A549 (cell line): ENCODE results near the gene KRT81. TPM values are rescaled to one million over a fixed set of nuclear protein-coding genes. Genes with fewer than 3 reads are reported as not detected.

Experiments
- ATAC-seq, 2 experiments: fragments of 200-7000 bp in 1 of 2; fragments of >200 bp in 1 of 2; cut with Nextera tagmentation in 1 of 2; cut with Tn5 transposase in 1 of 2; 3 replicates each; pipeline versions ENCODE4 v1.8.0 to v1.9.1; 2018 to 2020; ENCODE audit warnings: mild to moderate bottlenecking in 1 of 2, moderate library complexity in 1 of 2
- CTCF ChIA-PET: fragments of 300-600 bp; sonication (Branson Sonifier 250); formaldehyde crosslinking; extraction: SDS; loops from one replicate; lab custom pipeline; 2021; ENCODE audit warnings: antibody characterized with exemption, inconsistent platforms; lab: Yijun Ruan, JAX
- POLR2A ChIA-PET: fragments of 350-600 bp; formaldehyde crosslinking; extraction: SDS; loops from one replicate; lab custom pipeline; 2021; ENCODE audit warnings: antibody characterized with exemption, inconsistent platforms; lab: Yijun Ruan, JAX
- DNase-seq, 2 experiments: peaks; one replicate each; pipeline versions ENCODE4 v3.0.0 to v3.0.0-alpha.2; 2011 to 2016; ENCODE audit warnings: low read depth in 1 of 2, low spot score in 1 of 2
- FAIRE-seq: peaks from 2 replicates; lab custom pipeline; 2011; peaks lifted over from hg19 to GRCh38; lab: Jason Lieb, UNC
- H3K27ac ChIP-seq, 2 experiments: fragments of >200 bp; sonication (Bioruptor Twin); formaldehyde crosslinking; 3 replicates each; pipeline ENCODE4 v1.5.1; 2016 to 2017
- H3K4me1 ChIP-seq: fragments of >200 bp; sonication (Bioruptor Twin); formaldehyde crosslinking; 3 replicates; pipeline ENCODE4 v1.6.1; 2016
- H3K4me2 ChIP-seq: fragments of >200 bp; sonication (Bioruptor Twin); formaldehyde crosslinking; 3 replicates; pipeline ENCODE4 v1.6.1; 2016
- H3K4me3 ChIP-seq: fragments of >200 bp; sonication (Bioruptor Twin); formaldehyde crosslinking; 3 replicates; pipeline ENCODE4 v1.5.1; 2016
- H3K9me3 ChIP-seq: fragments of >200 bp; sonication (Bioruptor Twin); formaldehyde crosslinking; 3 replicates; pipeline ENCODE4 v1.6.1; 2016
- CBX8 ChIP-seq: fragments of 200-600 bp; sonication (generic); IDR thresholded peaks from 2 replicates; pipeline ENCODE4 v1.6.1; 2016
- CHD2 ChIP-seq: fragments of 150-350 bp; IDR thresholded peaks from 2 replicates; pipeline ENCODE4 v1.6.1; 2014; ENCODE audit warnings: low read length; ENCODE audit not compliant: partially characterized antibody
- EHF ChIP-seq: fragments of 250-450 bp; sonication (Bioruptor Pico); IDR thresholded peaks from 2 replicates; pipeline ENCODE4 v1.5.0; 2020; ENCODE audit warnings: mild to moderate bottlenecking
- FOSB ChIP-seq: fragments of 250-450 bp; sonication (Bioruptor Pico); IDR thresholded peaks from 2 replicates; pipeline ENCODE4 v1.5.0; 2020; ENCODE audit warnings: mild to moderate bottlenecking, moderate library complexity
- FOSL2 ChIP-seq, 2 experiments: fragments of 450-650 bp in 1 of 2; fragments of >200 bp in 1 of 2; sonication (Bioruptor Twin) in 1 of 2; formaldehyde crosslinking; IDR thresholded peaks; 2 replicates each; pipeline versions ENCODE4 v1.5.0 to v1.6.1; 2016 to 2020; ENCODE audit warnings: mild to moderate bottlenecking in 1 of 2, moderate library complexity in 1 of 2
- FOXS1 ChIP-seq: fragments of 250-450 bp; sonication (Bioruptor Pico); IDR thresholded peaks from 2 replicates; pipeline ENCODE4 v1.5.0; 2020; ENCODE audit warnings: mild to moderate bottlenecking, moderate library complexity
- HEYL ChIP-seq: fragments of 250-450 bp; sonication (Bioruptor Pico); IDR thresholded peaks from 2 replicates; pipeline ENCODE4 v1.8.0; 2021; ENCODE audit warnings: mild to moderate bottlenecking, moderate library complexity
- HOXA7 ChIP-seq: fragments of 250-450 bp; sonication (Bioruptor Pico); IDR thresholded peaks from 2 replicates; pipeline ENCODE4 v1.5.0; 2020; ENCODE audit warnings: mild to moderate bottlenecking, moderate library complexity
- HOXB13 ChIP-seq: fragments of 250-450 bp; sonication (Bioruptor Pico); IDR thresholded peaks from 2 replicates; pipeline ENCODE4 v1.5.0; 2020; ENCODE audit warnings: low read depth, mild to moderate bottlenecking, moderate library complexity
- HOXB5 ChIP-seq: fragments of 250-450 bp; sonication (Bioruptor Pico); IDR thresholded peaks from 2 replicates; pipeline ENCODE4 v1.5.0; 2020; ENCODE audit warnings: mild to moderate bottlenecking, moderate library complexity
- JUN ChIP-seq, 2 experiments: fragments of >200 bp; sonication (Bioruptor Twin); formaldehyde crosslinking; IDR thresholded peaks; 2 replicates in 1 of 2; 3 replicates in 1 of 2; pipeline ENCODE4 v1.6.1; 2016 to 2017
- MAFK ChIP-seq: fragments of 450-650 bp; IDR thresholded peaks from 2 replicates; pipeline ENCODE4 v1.6.1; 2014; ENCODE audit not compliant: partially characterized antibody
- MAX ChIP-seq: IDR thresholded peaks from 2 replicates; pipeline ENCODE4 v1.6.1; 2012
- NR3C1 ChIP-seq: fragments of >200 bp; sonication (Bioruptor Twin); formaldehyde crosslinking; IDR thresholded peaks from 3 replicates; pipeline ENCODE4 v1.6.1; 2017
- POLR2A ChIP-seq: IDR thresholded peaks from 2 replicates; pipeline ENCODE4 v1.6.1; 2012; ENCODE audit warnings: mild to moderate bottlenecking, low read length
- RARB ChIP-seq: fragments of 250-450 bp; sonication (Bioruptor Pico); IDR thresholded peaks from 2 replicates; pipeline ENCODE4 v1.8.0; 2021; ENCODE audit warnings: mild to moderate bottlenecking, moderate library complexity
- RCOR1 ChIP-seq: fragments of 150-350 bp; IDR thresholded peaks from 2 replicates; pipeline ENCODE4 v1.6.1; 2014; ENCODE audit warnings: antibody characterized with exemption, low read length, low read depth
- RFX5 ChIP-seq: fragments of 450-650 bp; IDR thresholded peaks from 2 replicates; pipeline ENCODE4 v1.7.1; 2014; ENCODE audit warnings: antibody characterized with exemption, mild to moderate bottlenecking, moderate library complexity
- SMC3 ChIP-seq: fragments of >200 bp; sonication (Bioruptor Twin); formaldehyde crosslinking; IDR thresholded peaks from 3 replicates; pipeline ENCODE4 v1.6.1; 2018; ENCODE audit warnings: inconsistent platforms
- SREBF2 ChIP-seq: fragments of 450-650 bp; IDR thresholded peaks from 2 replicates; pipeline ENCODE4 v1.6.1; 2014; ENCODE audit warnings: mild to moderate bottlenecking, moderate library complexity
- ZFP36 ChIP-seq: fragments of 450-650 bp; IDR thresholded peaks from 2 replicates; pipeline ENCODE4 v1.6.1; 2014; ENCODE audit warnings: borderline replicate concordance; ENCODE audit not compliant: partially characterized antibody
- WGBS: methylation state at CpG from one replicate; pipeline ENCODE4 v1.1.6; 2017; ENCODE audit errors: missing lambda C conversion rate; 5-methylcytosine and 5-hydroxymethylcytosine counted together
- polyA plus RNA-seq, 4 experiments: library from polyadenylated mRNA; depleted of rRNA in 3 of 4; stranded (reverse); fragments of >200 nt; fragmentation: RNase III in 1 of 4; extraction: RNeasy Plus Mini Kit Qiagen cat#74134 plus additional on column Dnase treatment in 1 of 4; gene quantifications; 2 replicates in 3 of 4; 3 replicates in 1 of 4; pipeline ENCODE4 v1.2.3, GENCODE V29; 2011 to 2017
- TF ChIP-seq, protein P1 (sequence below): fragments of 250-450 bp; sonication (Bioruptor Pico); IDR thresholded peaks from 2 replicates; pipeline ENCODE4 v1.5.0; 2020; ENCODE audit warnings: low read depth, mild to moderate bottlenecking, moderate library complexity
- TF ChIP-seq, protein P2 (sequence below): fragments of 200-600 bp; sonication (generic); IDR thresholded peaks from 2 replicates; pipeline ENCODE4 v1.6.1; 2016; ENCODE audit warnings: antibody characterized with exemption, mild to moderate bottlenecking, moderate library complexity
- TF ChIP-seq, protein P3 (sequence below): fragments of 450-650 bp; IDR thresholded peaks from 2 replicates; pipeline ENCODE4 v1.6.1; 2014; ENCODE audit warnings: antibody characterized with exemption
- TF ChIP-seq, protein P4 (sequence below): fragments of >200 bp; sonication (Bioruptor Twin); formaldehyde crosslinking; IDR thresholded peaks from 2 replicates; pipeline ENCODE4 v1.6.1; 2016
- TF ChIP-seq, protein P5 (sequence below): fragments of >200 bp; sonication (Bioruptor Twin); formaldehyde crosslinking; IDR thresholded peaks from 3 replicates; pipeline ENCODE4 v1.5.1; 2016
- TF ChIP-seq, protein P6 (sequence below): IDR thresholded peaks from 2 replicates; pipeline ENCODE4 v1.6.1; 2012; ENCODE audit warnings: low read depth, borderline replicate concordance

The KRT81 gene
- polyA plus RNA-seq, 2 of the 4 experiments (the other 2 are of a cell fraction) = 1,799 to 3,643 TPM

GRCh38 chr12:52242442-52243258, 48.7 kb downstream of the KRT81 start (continued):
- TF ChIP-seq, protein P1, sequence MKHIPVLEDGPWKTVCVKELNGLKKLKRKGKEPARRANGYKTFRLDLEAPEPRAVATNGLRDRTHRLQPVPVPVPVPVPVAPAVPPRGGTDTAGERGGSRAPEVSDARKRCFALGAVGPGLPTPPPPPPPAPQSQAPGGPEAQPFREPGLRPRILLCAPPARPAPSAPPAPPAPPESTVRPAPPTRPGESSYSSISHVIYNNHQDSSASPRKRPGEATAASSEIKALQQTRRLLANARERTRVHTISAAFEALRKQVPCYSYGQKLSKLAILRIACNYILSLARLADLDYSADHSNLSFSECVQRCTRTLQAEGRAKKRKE (CRISPR knock-in tag) = no peak
- TF ChIP-seq, protein P2, sequence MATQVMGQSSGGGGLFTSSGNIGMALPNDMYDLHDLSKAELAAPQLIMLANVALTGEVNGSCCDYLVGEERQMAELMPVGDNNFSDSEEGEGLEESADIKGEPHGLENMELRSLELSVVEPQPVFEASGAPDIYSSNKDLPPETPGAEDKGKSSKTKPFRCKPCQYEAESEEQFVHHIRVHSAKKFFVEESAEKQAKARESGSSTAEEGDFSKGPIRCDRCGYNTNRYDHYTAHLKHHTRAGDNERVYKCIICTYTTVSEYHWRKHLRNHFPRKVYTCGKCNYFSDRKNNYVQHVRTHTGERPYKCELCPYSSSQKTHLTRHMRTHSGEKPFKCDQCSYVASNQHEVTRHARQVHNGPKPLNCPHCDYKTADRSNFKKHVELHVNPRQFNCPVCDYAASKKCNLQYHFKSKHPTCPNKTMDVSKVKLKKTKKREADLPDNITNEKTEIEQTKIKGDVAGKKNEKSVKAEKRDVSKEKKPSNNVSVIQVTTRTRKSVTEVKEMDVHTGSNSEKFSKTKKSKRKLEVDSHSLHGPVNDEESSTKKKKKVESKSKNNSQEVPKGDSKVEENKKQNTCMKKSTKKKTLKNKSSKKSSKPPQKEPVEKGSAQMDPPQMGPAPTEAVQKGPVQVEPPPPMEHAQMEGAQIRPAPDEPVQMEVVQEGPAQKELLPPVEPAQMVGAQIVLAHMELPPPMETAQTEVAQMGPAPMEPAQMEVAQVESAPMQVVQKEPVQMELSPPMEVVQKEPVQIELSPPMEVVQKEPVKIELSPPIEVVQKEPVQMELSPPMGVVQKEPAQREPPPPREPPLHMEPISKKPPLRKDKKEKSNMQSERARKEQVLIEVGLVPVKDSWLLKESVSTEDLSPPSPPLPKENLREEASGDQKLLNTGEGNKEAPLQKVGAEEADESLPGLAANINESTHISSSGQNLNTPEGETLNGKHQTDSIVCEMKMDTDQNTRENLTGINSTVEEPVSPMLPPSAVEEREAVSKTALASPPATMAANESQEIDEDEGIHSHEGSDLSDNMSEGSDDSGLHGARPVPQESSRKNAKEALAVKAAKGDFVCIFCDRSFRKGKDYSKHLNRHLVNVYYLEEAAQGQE = no peak
- TF ChIP-seq RFX5 (no peak), MAX (0 out of 2 replicates have a peak, but pooled peaks have one; percentile 27), HEYL (no peak), POLR2A (no peak), HOXB5 (CRISPR knock-in tag) (no peak), FOXS1 (no peak), NR3C1 (no peak)
- TF ChIP-seq, protein P3, sequence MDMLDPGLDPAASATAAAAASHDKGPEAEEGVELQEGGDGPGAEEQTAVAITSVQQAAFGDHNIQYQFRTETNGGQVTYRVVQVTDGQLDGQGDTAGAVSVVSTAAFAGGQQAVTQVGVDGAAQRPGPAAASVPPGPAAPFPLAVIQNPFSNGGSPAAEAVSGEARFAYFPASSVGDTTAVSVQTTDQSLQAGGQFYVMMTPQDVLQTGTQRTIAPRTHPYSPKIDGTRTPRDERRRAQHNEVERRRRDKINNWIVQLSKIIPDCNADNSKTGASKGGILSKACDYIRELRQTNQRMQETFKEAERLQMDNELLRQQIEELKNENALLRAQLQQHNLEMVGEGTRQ = no peak
- TF ChIP-seq, protein P4, sequence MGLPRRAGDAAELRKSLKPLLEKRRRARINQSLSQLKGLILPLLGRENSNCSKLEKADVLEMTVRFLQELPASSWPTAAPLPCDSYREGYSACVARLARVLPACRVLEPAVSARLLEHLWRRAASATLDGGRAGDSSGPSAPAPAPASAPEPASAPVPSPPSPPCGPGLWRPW = no peak

GRCh38 chr12:52241205-52241842, 50.0 kb downstream of the KRT81 start:
- Histone ChIP-seq H3K4me3 (no peak overlapping the region), H3K27ac (peak overlapping the region; percentile 92 to 97), H3K4me2 (peak overlapping the region; percentile 99), H3K4me1 (peaks cover 100% of the 10 kb centered on the region), H3K9me3 (no peaks in the 10 kb centered on the region)
- ChIA-PET POLR2A (interaction anchor here (0.7 to 7.4 kb wide), 7 partner anchors 8 to 98 kb away, joined by 3 to 54 read pairs (median 4); partner anchors contain the start of gene KRT7), CTCF (interaction anchor here (0.6 to 13.4 kb wide), 16 partner anchors 6 to 638 kb away, joined by 3 to 182 read pairs (median 6); partner anchors contain the start of gene KRT7)
- ATAC-seq = peak in 1 of 2 experiments; percentile 0; a peak in 3 of 6 replicates
- 49% methylated on average over 11 of the region's 11 CpGs for WGBS
- peak in 1 of 2 experiments; percentile 63 for DNase-seq
- FAIRE-seq = peak; percentile 74
- TF ChIP-seq FOSL2 (IDR thresholded peaks at IDR 0.05) (no peak), FOSL2 (CRISPR knock-in tag; IDR thresholded peaks at IDR 0.05) (peak; percentile 63), SREBF2 (no peak), MAFK (no peak), CHD2 (no peak), JUN (IDR thresholded peaks at IDR 0.05) (peak in 1 of 2 experiments; percentile 88; a peak in 3 of 5 replicates), FOSB (CRISPR knock-in tag) (peak; percentile 77), ZFP36 (no peak), POLR2A (peak; percentile 51; the same call in 1 of the 2 replicates), RARB (no peak), HOXA7 (CRISPR knock-in tag) (peak; percentile 75; the same call in 1 of the 2 replicates), HOXB13 (CRISPR knock-in tag) (no peak), RFX5 (no peak), SMC3 (no peak), CBX8 (no peak), EHF (peak; percentile 64; the same call in 1 of the 2 replicates), MAX (peak; percentile 43; the same call in 1 of the 2 replicates), RCOR1 (no peak)
- TF ChIP-seq, protein P5, sequence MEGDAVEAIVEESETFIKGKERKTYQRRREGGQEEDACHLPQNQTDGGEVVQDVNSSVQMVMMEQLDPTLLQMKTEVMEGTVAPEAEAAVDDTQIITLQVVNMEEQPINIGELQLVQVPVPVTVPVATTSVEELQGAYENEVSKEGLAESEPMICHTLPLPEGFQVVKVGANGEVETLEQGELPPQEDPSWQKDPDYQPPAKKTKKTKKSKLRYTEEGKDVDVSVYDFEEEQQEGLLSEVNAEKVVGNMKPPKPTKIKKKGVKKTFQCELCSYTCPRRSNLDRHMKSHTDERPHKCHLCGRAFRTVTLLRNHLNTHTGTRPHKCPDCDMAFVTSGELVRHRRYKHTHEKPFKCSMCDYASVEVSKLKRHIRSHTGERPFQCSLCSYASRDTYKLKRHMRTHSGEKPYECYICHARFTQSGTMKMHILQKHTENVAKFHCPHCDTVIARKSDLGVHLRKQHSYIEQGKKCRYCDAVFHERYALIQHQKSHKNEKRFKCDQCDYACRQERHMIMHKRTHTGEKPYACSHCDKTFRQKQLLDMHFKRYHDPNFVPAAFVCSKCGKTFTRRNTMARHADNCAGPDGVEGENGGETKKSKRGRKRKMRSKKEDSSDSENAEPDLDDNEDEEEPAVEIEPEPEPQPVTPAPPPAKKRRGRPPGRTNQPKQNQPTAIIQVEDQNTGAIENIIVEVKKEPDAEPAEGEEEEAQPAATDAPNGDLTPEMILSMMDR = no peak
- TF ChIP-seq, protein P6, sequence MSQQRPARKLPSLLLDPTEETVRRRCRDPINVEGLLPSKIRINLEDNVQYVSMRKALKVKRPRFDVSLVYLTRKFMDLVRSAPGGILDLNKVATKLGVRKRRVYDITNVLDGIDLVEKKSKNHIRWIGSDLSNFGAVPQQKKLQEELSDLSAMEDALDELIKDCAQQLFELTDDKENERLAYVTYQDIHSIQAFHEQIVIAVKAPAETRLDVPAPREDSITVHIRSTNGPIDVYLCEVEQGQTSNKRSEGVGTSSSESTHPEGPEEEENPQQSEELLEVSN = no peak
